Natural killer cell (primary cell): ENCODE measurements around the gene RTKN2. TPM values are rescaled to one million over a fixed set of nuclear protein-coding genes. Genes with fewer than 3 reads are reported as not detected.

Experiments used
- ATAC-seq, 3 donors: fragments of 150-1000 bp in 2 of 3; fragments of 200-7000 bp in 1 of 3; cut with Tn5 transposase; 1 replicate in 1 of 3; 2 replicates in 2 of 3; pipeline ENCODE4 v1.10.0; 2021; ENCODE audit warnings: mild to moderate bottlenecking in 2 of 3, moderate library complexity in 2 of 3
- DNase-seq, 2 donors: peaks; one replicate each; pipeline versions ENCODE4 v3.0.0 to v3.0.0-alpha.2; 2013 to 2021; ENCODE audit warnings: mixed read lengths in 1 of 2
- H3K27ac ChIP-seq: one replicate; pipeline ENCODE4 v1.5.1; 2013; ENCODE audit warnings: mild to moderate bottlenecking, low read length
- H3K27me3 ChIP-seq: one replicate; pipeline ENCODE4 v1.6.1; 2013; ENCODE audit warnings: low read length; ENCODE audit not compliant: control insufficient read depth, insufficient read depth
- H3K36me3 ChIP-seq: one replicate; pipeline ENCODE4 v1.6.1; 2013; ENCODE audit warnings: low read length; ENCODE audit not compliant: control insufficient read depth, insufficient read depth
- H3K4me1 ChIP-seq: one replicate; pipeline ENCODE4 v1.6.1; 2013; ENCODE audit warnings: low read length; ENCODE audit not compliant: control insufficient read depth, insufficient read depth
- H3K4me3 ChIP-seq: one replicate; pipeline ENCODE4 v1.5.1; 2013; ENCODE audit warnings: low read length
- H3K9me3 ChIP-seq: one replicate; pipeline ENCODE4 v1.6.1; 2013; ENCODE audit warnings: low read length; ENCODE audit not compliant: control insufficient read depth, insufficient read depth
- H3K27ac Mint-ChIP-seq, 2 donors: one replicate each; pipeline ENCODE4 v1.8.0; 2022; ENCODE audit warnings: mild to moderate bottlenecking in 2 of 2, mixed read lengths in 2 of 2, moderate library complexity in 1 of 2
- H3K27me3 Mint-ChIP-seq, 2 donors: one replicate each; pipeline ENCODE4 v1.8.0; 2022; ENCODE audit warnings: low read depth in 2 of 2, mixed read lengths in 2 of 2
- H3K36me3 Mint-ChIP-seq: one replicate; pipeline ENCODE4 v1.8.0; 2022; ENCODE audit warnings: mixed read lengths
- H3K4me1 Mint-ChIP-seq, 2 donors: one replicate each; pipeline ENCODE4 v1.8.0; 2022; ENCODE audit warnings: mixed read lengths in 2 of 2
- H3K4me3 Mint-ChIP-seq: one replicate; pipeline ENCODE4 v1.8.0; 2022; ENCODE audit warnings: mild to moderate bottlenecking, moderate library complexity, mixed read lengths
- H3K9me3 Mint-ChIP-seq, 2 donors: one replicate each; pipeline ENCODE4 v1.8.0; 2022; ENCODE audit warnings: mixed read lengths in 2 of 2
- WGBS: methylation state at CpG from one replicate; pipeline ENCODE4 v1.1.7; 2013; ENCODE audit warnings: missing lambda C conversion rate; ENCODE audit not compliant: insufficient coverage; 5-methylcytosine and 5-hydroxymethylcytosine counted together
- intact Hi-C: fragments of 100-400 bp; cut with micrococcal nuclease; formaldehyde crosslinking; loops from one replicate; pipeline ENCODE4 v1.14.2; 2022
- total RNA-seq, 4 donors: library from RNA; stranded (reverse); fragments of 120-200 nt in 1 of 4; gene quantifications; one replicate each; pipeline versions ENCODE4 v1.2.3 to v1.2.4, GENCODE V29; 2013 to 2022
- TF ChIP-seq, protein P1 (sequence below): fragments of 200-600 bp; IDR thresholded peaks from one replicate; pipeline ENCODE4 v1.8.0; 2022; ENCODE audit warnings: antibody characterized with exemption

Gene RTKN2
- total RNA-seq, 3 donors from 2014 or later (not counting 1 experiment from before 2014, with no cell fraction given): 0.31 to 0.61 (median 0.33) TPM

GRCh38 chr10:62305813-62306212 lies 37.2 kb upstream of the RTKN2 start:
- H3K4me3 Mint-ChIP-seq: no peak overlapping the region
- ATAC-seq (no peak), DNase-seq (no peak)

DNA sequence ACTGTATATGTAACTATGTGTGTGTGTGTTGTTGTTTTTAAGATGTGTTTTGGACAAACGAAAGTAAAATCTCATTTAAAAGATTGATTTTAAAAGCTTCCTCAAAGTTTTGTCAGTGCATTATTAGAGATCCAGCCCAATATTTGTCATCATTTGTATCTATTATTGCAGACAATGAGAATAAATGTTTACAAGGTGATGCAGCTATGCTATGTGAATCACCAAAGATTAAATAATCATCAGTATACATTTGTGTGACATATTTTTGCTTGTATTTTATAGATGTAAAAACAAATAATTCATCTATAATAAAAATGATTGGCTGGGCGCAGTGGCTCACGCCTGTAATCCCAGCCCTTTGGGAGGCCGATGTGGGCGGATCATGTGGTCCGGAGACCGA lies 35.3 kb upstream of the RTKN2 start:
- Mint-ChIP-seq H3K4me1 (peaks cover 6 to 7% of the 10 kb centered on the region in 2 donors), H3K4me3 (no peak overlapping the region), H3K9me3 (no peaks in the 10 kb centered on the region), H3K27ac (no peak overlapping the region), H3K27me3 (peaks cover 6 to 22% of the 10 kb centered on the region in 2 donors), H3K36me3 (no peaks in the 10 kb centered on the region)
- Histone ChIP-seq H3K27ac (no peak overlapping the region), H3K27me3 (peaks cover 3% of the 10 kb centered on the region), H3K4me1 (no peaks in the 10 kb centered on the region), H3K4me3 (no peak overlapping the region), H3K9me3 (no peaks in the 10 kb centered on the region), H3K36me3 (no peaks in the 10 kb centered on the region)
- intact Hi-C loops: no loop called here
- WGBS: 98% methylated on average over 7 of the region's 7 CpGs
- DNase-seq (no peak), ATAC-seq (no peak)
- TF ChIP-seq, protein P1, sequence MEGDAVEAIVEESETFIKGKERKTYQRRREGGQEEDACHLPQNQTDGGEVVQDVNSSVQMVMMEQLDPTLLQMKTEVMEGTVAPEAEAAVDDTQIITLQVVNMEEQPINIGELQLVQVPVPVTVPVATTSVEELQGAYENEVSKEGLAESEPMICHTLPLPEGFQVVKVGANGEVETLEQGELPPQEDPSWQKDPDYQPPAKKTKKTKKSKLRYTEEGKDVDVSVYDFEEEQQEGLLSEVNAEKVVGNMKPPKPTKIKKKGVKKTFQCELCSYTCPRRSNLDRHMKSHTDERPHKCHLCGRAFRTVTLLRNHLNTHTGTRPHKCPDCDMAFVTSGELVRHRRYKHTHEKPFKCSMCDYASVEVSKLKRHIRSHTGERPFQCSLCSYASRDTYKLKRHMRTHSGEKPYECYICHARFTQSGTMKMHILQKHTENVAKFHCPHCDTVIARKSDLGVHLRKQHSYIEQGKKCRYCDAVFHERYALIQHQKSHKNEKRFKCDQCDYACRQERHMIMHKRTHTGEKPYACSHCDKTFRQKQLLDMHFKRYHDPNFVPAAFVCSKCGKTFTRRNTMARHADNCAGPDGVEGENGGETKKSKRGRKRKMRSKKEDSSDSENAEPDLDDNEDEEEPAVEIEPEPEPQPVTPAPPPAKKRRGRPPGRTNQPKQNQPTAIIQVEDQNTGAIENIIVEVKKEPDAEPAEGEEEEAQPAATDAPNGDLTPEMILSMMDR: no peak

More at GRCh38 chr10:62305813-62306212, 37.2 kb upstream of the RTKN2 start:
- peaks cover 6 to 7% of the 10 kb centered on the region in 2 donors for H3K4me1 Mint-ChIP-seq
- no peaks in the 10 kb centered on the region for H3K9me3 Mint-ChIP-seq
- H3K36me3 Mint-ChIP-seq: no peaks in the 10 kb centered on the region
- Histone ChIP-seq H3K4me3 (no peak overlapping the region), H3K36me3 (no peaks in the 10 kb centered on the region), H3K4me1 (no peaks in the 10 kb centered on the region), H3K9me3 (no peaks in the 10 kb centered on the region), H3K27me3 (peaks cover 3% of the 10 kb centered on the region), H3K27ac (no peak overlapping the region)
- no peak overlapping the region for H3K27ac Mint-ChIP-seq
- 100% methylated on average over 1 of the region's 1 CpG for WGBS
- intact Hi-C loops: no loop called here
- H3K27me3 Mint-ChIP-seq: peaks cover 9 to 41% of the 10 kb centered on the region in 2 donors
- TF ChIP-seq, protein P1: no peak

- H3K36me3 Mint-ChIP-seq: no peaks in the 10 kb centered on the region
- no peaks in the 10 kb centered on the region for H3K9me3 Mint-ChIP-seq
- no peak overlapping the region for H3K4me3 Mint-ChIP-seq
- peaks cover 6 to 7% of the 10 kb centered on the region in 2 donors for H3K4me1 Mint-ChIP-seq
- peaks cover 4 to 11% of the 10 kb centered on the region in 2 donors for H3K27me3 Mint-ChIP-seq
- Histone ChIP-seq H3K27me3 (peaks cover 3% of the 10 kb centered on the region), H3K27ac (no peak overlapping the region), H3K4me1 (no peaks in the 10 kb centered on the region), H3K4me3 (no peak overlapping the region), H3K36me3 (no peaks in the 10 kb centered on the region), H3K9me3 (no peaks in the 10 kb centered on the region)
- 81% methylated on average over 4 of the region's 4 CpGs for WGBS
- ATAC-seq (no peak), DNase-seq (peak in 1 of 2 donors; percentile 11)
- TF ChIP-seq, protein P1: no peak
- intact Hi-C loops: no loop called here
- H3K27ac Mint-ChIP-seq: no peak overlapping the region
Observed at GRCh38 chr10:62302760-62303159, 34.1 kb upstream of the RTKN2 start.

DNA sequence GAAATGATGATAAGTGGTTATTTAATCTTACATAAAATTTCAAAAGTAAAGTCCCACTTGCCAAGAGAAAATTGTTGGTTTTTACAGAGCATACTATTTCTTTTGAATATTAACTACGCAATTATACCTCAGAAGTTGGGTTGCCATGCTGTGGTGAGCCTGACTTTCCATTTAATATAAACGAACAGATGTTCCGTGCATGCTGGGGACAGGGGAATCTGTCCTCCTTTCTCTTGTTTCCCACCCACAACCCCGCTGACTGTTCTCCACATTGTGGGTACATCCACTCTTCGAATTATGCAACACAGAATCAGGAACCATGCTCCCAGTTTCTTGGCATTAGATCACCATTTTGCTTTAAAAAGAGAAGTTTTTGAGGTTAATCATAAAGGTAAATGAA lies 29.2 kb upstream of the RTKN2 start:
- H3K27me3 Mint-ChIP-seq: peaks cover 19 to 20% of the 10 kb centered on the region in 2 donors
- 76% methylated on average over 5 of the region's 5 CpGs for WGBS
- H3K27ac ChIP-seq: no peak overlapping the region
- DNase-seq (no peak), ATAC-seq (no peak)
- H3K36me3 Mint-ChIP-seq: no peaks in the 10 kb centered on the region
- TF ChIP-seq, protein P1: no peak
- intact Hi-C loops: no loop called here
- no peak overlapping the region for H3K27ac Mint-ChIP-seq
- no peak overlapping the region for H3K4me3 Mint-ChIP-seq
- H3K36me3 ChIP-seq: no peaks in the 10 kb centered on the region
- no peaks in the 10 kb centered on the region for H3K9me3 ChIP-seq
- no peak overlapping the region for H3K4me3 ChIP-seq
- no peaks in the 10 kb centered on the region for H3K4me1 Mint-ChIP-seq
- H3K9me3 Mint-ChIP-seq: no peaks in the 10 kb centered on the region
- peaks cover 3% of the 10 kb centered on the region for H3K27me3 ChIP-seq
- no peaks in the 10 kb centered on the region for H3K4me1 ChIP-seq
